ENCODE data around the gene CSH1.

DNA sequence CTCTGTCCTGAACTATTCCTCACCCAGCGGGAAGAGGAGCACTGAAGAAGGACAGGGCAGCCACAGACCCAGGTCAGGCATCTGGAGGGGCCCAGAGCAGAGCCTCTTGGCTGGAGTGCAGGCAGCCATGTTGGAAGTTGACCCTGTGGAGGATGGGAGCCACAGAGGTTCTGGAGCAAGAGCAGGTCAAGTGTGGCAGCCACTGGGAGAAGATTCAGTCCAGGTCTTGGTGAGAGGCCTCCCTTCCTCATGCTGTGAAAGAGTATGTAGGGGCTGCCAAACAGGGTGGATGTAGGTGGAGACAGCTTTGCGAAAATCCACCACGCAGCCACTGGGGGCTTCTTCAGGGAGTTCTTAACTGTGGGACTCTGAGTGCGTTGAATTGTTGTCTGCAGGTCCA lies 36.3 kb upstream of the CSH1 start:
- TF ChIP-seq, protein P1, sequence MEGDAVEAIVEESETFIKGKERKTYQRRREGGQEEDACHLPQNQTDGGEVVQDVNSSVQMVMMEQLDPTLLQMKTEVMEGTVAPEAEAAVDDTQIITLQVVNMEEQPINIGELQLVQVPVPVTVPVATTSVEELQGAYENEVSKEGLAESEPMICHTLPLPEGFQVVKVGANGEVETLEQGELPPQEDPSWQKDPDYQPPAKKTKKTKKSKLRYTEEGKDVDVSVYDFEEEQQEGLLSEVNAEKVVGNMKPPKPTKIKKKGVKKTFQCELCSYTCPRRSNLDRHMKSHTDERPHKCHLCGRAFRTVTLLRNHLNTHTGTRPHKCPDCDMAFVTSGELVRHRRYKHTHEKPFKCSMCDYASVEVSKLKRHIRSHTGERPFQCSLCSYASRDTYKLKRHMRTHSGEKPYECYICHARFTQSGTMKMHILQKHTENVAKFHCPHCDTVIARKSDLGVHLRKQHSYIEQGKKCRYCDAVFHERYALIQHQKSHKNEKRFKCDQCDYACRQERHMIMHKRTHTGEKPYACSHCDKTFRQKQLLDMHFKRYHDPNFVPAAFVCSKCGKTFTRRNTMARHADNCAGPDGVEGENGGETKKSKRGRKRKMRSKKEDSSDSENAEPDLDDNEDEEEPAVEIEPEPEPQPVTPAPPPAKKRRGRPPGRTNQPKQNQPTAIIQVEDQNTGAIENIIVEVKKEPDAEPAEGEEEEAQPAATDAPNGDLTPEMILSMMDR (IDR thresholded peaks at IDR 0.05) = no peak
- no peak for TF ChIP-seq POLR2A (IDR thresholded peaks at IDR 0.05)
- no peak for TF ChIP-seq EP300 (IDR thresholded peaks at IDR 0.05)
